ENCODE measurements around the gene FAM174C.
A peak's percentile ranks its signal among the peaks of the same experiment; 100 is the strongest.

FAM174C gene

DNA sequence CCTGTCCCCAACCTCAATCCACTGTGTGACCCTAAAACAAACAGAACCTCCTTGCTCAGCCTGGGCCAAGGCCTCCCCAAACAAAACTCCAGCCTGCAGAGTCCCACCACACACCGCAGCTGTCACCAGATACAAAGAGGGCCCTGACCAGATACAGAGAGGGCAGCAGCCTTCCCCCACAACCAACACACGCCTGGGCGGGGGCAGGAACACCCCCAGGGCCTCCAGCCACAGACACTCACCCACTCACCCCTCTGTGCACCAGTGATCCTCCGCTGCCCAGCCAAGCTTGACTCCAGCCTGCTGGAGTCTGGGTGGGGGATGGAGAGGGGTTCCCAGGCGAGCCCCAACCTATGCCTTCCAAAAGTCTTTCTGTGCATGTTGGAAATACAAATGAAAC lies 12.1 kb upstream of the FAM174C start:
- no peak for DNase-seq

DNA sequence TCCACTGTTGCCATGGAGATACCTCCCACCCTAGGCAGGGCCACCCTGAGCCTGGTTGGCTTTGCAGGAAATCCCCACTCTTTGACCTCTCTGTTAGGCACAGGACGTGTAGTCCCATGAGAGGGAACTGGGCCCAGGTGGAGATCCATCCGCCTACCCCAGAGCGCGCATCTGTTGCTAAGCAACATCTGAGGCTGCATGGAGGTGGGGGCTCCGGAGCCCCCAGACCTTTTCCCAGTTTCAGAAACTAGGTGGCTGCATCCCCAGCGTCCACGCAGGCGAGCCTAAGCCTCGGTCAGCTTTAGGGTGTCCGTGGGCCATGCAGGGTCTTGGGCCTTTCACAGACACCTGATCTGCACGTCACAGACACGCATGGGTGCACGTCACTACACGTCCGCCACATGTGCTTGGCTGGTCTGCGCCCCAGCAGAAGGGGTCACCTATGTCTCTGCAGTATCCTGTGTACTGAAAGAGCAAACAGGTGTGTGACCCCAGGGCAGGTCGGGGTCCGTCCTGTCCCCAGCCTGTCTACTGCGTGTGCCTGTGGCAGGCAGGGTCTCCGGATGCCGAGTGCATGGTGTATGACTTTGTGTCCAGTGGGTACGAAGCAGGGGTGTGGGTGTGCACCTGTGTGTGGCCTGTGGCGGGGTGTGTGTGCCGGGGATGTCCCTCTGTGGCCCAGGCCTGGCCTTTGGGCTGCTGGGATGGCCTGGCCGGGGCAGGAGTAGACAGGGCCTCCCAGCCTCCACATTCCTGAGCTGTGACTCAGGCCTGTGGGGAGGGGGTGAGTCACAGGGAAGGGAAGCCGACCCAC lies 10.3 kb upstream of the FAM174C start:
- DNase-seq = no peak

DNA sequence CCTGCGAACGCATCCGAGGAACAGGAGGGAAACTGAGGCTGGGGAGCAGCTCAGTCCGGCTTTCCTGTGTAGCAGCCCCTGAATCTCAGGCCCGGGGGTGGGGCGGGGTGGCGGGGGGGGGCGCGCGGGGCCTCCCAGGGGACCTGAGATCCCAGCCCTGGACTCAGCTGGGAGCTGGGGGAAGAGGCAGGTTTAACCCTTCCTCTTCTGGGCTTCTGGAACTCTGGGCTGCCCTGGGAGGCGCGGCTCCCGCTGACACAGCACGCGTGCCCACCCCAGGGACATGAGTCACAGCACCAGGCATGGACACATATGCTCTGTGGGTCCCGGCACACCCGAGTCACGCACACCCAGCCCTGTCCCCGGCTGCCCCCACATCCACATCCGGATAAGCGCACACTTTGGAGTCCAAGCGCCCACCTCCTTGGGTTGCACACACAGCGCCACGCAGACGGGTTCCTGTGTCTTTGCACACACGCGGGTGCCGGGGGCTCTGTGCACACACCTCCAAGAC lies 9.7 kb upstream of the FAM174C start:
- DNase-seq = peak; percentile 68

DNA sequence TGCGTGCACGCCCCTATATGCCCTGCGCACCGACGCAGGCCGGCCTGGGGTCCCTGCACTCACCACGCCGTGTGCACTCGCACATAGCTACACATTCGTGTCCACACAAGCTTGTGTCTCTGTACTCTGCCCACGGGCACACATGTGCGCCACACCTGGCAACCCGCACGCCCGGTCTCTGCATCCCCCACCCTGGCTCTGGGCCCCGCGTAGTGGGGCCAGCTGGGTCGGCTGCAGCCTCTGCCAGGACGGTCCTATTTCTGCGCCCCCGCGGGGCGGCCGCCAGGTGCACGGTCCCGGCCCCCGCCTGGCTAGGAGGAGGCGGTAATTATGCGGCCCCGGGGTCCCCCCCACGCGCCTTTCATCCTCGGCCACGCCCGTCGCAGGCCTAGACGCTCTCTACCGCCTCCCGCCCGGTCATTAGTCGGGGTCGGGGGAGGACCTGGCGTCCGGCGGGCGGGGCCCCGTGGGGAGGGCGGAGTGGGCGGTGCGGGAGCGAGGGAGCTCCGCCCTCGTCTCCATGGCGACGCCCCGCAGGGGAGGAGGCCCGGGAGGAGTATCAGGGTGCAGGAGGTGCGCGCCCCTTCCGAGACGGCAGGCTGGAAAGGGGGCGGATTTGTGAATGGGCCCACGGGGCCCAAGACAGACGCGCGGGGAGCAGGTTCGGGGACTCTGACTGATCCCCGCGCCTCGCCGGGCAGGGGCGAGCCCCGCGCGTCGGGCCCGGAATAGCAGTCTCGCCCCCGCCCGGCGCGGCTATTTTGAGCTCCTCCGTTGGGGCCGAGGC lies 9.0 kb upstream of the FAM174C start:
- peak; percentile 87 for DNase-seq

DNA sequence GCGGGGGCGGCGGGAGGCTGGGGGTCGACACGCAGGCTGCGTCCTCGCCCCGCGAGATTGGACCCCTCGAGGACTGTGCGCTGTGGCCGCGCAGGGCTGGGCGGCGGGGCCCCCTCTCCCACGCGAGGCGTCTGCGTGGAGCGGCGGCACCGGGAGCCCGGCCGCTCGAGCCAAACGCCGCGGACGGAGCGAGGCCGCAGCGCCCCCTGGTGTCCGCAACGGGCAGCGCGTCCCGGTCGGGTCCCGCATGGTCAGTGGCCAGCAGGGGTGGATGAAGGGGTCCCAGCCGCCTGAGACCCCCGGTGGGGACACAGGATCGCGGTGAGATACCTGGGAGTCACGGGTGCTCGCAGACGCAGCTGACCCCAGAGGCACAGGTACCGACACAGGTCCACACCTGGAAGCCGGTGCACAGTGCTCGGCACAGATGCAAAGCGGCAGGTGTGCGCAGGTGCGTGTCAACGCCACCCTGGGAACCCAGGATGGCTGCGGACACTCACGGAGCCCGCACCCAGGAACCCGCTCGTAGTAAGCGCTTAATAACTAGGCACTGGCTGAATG lies 8.3 kb upstream of the FAM174C start:
- DNase-seq = peak; percentile 71

DNA sequence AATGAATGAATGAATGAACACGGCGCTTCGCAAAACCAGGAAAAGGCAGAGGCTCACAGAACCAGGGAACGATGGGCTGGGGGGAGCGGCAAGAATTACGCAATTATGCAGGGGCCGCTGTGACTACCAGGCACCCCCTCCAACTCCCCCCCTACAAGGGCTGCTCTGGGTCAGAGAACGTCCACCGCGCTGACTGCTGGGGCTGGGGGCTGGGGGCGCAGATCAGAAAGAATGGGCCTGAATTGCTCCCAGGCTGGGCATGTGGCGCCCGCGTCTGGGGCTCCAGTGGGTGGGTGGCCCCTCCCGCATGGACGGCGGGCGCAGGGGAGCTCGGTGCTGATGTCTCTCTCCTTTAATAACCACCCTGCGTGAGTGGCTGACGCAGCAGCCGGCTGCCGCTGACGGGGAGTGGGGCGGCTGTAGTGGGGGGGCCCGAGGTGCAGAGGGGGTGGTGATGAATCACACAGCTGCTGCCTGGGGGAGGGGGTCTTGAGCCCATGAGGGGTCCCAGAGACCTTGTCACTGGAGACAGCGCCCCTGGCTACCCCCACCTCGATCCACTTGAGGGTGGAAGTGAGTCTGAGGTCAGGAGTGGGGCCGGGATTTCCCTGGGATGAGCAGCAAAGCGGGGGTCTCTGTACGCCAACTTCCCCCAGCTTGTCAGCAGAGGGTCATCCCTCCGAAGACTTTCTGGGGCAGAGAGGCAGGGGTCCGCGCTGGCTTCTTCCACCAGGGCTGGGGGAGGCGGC lies 7.7 kb upstream of the FAM174C start:
- DNase-seq = no peak

DNA sequence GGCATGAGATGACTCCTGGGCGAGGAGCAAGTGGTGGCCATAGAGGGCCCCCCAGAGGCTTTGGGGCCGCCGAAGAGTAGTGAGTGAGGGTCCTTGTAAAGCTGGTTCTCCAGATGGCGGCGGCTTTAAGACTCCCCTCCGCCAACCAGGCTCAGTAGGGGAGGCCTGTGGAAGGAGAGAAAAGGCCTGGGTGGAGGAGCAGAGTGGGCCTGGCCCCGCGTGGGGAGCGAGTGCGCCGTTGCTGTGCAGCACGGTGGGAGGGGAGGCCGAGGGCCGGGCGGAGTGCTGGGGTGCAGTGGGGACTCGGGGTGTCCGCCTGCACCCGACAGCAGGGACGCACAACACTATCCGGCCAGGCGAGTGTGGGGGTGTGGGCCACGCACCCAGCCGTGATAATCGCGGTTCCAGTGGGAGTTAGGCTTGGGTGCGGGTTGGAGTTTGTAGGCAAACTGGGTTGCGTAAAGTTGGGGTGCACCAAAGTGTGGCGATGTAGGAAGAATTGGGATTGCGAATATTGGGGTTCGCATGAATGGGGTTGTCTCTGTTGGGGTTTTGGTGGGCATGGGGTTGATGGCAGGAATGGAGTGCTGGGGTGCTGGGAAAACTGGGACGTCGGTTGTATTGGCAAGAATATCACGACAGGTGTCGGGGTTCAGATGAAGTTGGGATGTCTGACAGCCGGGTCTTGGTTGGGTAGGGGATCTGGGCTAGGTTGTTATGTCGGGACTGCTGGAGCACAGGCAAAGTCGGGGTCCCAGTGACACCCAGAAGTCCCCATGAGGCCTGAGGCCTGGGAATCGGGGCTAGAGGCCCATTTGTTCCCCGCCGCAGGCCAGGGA lies 6.9 kb upstream of the FAM174C start:
- no peak for DNase-seq

DNA sequence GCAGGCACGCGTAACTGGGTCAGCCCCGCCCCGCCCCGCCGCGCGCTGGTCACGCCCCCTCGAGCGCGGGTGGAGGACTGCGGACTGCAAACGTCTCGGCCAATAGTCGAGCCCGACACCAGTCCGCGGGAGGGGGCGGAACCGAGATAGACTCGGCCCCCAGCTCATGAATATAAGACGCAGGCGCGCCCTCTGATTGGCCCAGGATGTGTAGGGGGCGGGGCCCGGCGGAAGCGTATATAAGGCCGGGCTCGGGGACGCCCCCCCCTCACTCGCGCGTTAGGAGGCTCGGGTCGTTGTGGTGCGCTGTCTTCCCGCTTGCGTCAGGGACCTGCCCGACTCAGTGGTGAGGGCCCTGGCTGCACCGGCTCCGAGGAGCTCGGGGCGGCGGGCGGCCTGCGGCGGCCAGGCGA lies 6.3 kb upstream of the FAM174C start, which contains the start of gene CIRBP:
Gene CIRBP (plus strand): TSS at position 268 of the 413 bp plus-strand sequence. CDS start 1,602 bp downstream, outside the sequence.
- peak; percentile 100 for DNase-seq

DNA sequence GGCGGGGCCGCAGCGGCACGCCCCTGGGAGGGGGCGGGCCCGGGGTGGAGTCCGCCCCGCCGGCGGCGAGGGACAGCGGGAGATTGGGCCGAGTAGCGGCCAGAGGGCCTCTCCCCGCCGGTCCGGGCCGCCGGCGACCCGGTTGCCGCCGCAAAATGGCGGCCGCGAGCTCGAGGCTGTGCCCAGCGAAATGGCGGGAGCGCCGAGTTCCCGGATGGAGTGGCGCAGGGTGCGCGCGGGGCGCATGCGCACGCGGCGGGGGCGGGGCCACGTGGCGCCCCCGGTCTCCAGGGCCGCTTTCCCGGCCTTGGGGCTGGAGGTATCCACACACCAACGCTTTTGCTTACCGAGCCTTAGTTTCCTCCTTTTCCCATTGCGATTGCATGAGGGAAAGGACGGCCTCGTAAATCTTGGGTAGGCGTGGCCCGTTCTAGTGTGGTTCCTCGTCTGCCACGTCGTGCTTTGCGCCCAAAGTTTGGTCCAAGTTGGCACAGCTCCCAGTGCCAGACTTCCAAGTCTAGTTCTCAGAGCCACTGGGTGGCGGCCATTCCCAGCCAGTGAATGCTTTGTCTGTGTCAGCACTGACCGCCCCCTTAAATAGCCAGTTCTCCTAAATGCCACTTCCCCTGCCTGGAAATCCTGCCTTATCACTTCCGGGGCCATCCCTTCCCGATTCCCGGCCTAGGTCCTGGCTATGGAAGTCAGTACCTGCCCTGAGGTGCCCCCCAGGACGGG lies 5.7 kb upstream of the FAM174C start:
- peak; percentile 88 for DNase-seq

DNA sequence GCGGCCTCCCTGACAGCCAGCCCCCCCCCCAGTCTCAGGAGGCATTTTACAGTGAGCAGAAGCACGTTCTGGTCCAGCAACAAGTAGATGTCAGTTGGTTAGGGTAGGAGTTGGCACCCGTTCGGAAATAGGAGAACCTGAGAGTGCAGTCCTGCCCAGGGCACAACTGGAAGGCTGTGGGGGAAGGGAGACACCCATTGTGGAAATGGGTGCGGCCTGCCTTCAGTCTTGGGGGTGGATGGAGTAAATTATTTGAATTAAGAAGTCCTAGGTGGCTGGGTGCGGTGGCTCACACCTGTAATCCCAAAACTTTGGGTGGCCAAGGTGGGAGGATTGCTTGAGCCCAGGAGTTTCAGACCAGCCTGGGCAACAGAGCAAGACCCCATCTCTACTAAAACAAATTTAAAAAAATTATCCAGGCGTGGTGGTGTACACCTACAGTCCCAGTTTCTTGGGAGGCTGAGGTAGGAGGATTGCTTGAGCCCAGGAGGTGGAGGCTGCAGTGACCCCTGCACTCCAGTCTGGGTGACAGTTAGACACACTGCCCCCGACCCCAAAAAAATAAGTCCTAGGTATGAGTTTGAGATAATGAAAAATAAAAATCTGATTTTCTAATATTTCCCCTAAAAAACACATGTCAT lies 5.0 kb upstream of the FAM174C start:
- no peak for DNase-seq

DNA sequence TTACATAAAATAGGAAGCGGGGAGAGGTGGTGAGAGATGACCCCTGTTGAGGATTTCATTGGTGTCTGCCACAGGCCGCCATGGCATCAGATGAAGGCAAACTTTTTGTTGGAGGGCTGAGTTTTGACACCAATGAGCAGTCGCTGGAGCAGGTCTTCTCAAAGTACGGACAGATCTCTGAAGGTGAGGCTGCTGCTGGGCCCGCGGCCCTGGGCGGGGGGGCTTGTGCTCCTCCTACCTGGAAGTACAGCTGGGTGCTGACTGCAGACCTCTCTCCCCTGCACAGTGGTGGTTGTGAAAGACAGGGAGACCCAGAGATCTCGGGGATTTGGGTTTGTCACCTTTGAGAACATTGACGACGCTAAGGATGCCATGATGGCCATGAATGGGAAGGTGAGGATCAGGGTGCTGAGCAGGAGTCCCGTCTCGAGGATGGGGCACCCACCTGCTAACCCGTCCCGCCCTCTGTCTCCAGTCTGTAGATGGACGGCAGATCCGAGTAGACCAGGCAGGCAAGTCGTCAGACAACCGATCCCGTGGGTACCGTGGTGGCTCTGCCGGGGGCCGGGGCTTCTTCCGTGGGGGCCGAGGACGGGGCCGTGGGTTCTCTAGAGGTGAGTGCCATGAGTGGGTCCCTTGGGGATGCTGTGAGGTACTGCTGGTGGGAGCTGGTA lies 4.3 kb upstream of the FAM174C start:
- DNase-seq = no peak

DNA sequence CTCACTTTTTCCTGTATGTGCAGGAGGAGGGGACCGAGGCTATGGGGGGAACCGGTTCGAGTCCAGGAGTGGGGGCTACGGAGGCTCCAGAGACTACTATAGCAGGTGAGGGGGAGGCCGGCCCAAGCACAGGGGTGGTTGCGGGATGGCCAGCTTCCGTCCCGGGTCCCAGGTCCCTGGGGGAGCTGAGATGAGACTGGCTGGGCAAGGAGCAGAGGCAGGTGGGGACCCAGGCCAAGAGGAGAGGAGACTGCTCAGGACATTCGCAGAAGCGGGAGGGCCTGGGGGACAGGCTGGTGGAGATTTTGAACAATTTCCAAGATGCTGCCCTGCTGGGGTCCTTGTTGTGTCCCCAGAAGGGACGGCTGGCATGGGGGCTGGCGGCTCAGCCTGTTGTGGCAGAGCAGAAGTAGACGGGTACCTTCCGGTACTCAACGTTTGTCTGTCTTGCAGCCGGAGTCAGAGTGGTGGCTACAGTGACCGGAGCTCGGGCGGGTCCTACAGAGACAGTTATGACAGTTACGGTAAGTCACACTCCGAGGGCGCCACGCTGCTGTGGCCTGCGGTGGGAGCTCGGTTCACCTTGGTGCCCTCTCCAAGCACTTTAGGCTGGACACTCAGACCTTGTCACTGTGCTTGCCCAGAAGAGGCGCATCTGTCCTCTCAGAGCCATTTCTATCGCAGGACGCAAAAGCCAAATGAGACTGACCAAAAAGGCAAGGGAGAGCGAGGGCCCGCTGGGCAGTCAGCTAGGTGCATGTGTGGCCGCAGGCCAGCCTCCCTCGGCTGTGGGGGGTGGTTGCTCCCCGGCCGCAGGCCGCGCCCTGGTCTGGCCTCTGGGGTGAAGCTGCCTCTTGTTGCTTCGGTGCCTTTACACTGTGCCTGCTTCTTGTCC lies 3.6 kb upstream of the FAM174C start:
- no peak for DNase-seq

DNA sequence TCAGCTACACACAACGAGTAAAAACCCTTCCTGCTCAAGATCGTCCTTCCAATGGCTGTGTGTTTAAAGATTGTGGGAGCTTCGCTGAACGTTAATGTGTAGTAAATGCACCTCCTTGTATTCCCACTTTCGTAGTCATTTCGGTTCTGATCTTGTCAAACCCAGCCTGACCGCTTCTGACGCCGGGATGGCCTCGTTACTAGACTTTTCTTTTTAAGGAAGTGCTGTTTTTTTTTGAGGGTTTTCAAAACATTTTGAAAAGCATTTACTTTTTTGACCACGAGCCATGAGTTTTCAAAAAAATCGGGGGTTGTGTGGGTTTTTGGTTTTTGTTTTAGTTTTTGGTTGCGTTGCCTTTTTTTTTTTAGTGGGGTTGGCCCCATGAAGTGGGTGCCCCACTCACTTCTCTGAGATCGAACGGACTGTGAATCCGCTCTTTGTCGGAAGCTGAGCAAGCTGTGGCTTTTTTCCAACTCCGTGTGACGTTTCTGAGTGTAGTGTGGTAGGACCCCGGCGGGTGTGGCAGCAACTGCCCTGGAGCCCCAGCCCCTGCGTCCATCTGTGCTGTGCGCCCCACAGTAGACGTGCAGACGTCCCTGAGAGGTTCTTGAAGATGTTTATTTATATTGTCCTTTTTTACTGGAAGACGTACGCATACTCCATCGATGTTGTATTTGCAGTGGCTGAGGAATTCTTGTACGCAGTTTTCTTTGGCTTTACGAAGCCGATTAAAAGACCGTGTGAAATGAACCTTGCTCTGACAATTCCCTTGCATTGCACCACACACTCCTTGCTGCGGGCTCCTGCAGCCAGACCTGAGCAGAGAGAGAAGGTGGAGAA lies 2.7 kb upstream of the FAM174C start:
- no peak for DNase-seq

DNA sequence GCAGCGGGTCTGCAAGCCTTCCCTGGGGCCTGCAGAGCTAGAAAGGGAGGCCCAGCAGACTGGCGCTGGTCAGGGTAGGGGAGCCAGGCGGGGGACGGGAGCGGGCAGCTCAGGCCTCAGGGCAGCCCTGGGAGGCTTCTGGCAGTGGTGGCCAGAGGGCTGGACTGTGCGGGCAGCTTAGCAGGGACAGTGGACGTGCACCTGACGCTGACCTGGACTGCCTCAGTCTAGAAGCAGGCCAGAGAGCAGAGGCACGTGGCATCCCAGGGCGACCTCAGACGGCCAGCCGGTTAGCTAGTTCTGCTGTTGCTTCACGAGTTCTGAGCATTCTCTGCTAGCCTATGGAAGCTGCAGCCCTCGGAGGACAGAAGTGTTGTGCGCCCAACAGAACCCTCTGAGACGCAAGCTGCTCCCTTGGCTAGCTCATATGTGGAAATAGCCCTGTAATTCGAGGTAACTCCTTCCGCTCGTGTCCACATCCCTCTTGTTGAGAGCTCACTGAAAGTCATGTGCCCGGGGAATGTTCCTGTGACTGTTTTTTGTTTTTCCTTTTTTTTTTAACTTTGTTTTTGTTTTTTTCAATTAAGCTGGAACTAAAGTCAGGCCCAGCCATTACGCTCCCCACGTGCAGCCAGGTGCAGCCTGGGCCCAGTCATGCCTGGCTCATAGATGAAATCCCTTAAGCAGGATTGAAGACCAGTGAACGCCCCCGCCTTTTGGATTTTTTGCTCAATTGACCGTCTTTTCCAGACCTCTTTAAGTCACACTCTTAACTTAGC lies 1.9 kb upstream of the FAM174C start:
- DNase-seq = no peak

DNA sequence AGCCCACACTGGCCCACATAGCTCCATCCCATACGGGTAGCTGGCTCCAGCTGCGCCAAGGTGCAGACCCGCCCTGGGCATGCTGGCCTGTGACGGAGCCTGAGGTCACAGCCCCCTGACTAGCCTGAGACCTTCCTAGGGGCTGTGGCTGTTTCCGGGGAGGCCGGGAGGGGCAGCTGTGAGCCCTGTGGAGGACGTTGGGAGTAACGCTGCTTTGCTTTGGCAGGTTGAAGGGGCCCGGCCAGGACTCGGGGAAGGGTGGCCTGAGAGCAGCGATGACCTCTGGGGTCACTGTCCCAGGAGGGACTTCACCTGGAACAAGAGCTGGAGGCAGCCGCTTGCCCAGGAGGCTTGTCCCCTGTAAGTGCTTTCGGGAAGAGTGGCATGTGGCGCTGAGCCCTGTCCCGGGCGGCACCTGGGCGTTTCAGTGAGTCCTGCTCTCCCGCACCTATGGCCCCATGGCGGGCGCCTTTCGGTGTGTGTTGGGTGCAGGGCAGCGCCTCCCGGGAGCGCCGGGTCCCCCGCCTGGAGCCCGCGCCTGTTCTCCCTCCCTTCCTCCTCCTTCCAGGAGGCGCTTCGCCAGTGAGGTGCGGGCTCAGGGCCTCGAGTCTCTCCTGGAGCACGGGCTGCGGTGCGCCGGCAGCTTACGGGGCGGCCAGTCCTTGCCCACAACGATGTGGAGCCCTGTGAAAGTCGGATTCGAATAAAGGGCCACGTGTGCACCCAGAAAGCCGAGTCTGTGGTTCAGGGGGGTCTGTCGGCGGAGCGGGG lies 1.1 kb upstream of the FAM174C start:
- no peak for DNase-seq

DNA sequence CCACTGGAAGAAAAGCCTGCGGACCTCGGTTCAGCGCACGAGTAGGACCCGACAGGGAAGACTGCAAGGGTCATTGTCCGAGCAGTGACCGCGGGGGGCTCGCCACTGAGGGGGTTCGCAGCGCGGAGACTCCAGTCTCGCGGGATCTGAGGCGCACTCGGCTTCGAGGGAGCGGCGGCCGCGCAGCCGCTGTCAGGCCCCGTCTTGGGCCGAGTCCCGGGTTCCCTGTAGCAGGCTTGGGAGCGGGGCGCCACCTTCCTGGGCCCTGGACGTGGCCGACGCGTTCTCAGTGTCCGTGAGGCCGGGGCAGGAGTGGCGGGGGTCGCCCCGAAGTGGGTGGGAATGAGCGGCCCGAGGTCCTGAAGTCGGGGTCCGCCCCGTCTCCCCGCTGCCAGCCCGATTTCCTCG lies 474 bp upstream of the FAM174C start:
- no peak for DNase-seq

All from CD4-positive, alpha-beta T cell treated with Interleukin-6 for 4 hours (primary cell).